HG03575 (cell line): ENCODE measurements around the gene NCBP3.
"Not testable (repeated sequence)": the region's sequence is repeated elsewhere in the genome, so short reads cannot be mapped to it uniquely, and the experiment has no call there.

Source experiments
- ATAC-seq: cut with Tn5 transposase; IDR thresholded peaks from one replicate; pipeline ENCODE4 v1.9.1; 2021; ENCODE audit not compliant: unreplicated experiment, insufficient number of reproducible peaks, low FRiP score; ENCODE audit errors: extremely low read depth

NCBP3 gene

DNA sequence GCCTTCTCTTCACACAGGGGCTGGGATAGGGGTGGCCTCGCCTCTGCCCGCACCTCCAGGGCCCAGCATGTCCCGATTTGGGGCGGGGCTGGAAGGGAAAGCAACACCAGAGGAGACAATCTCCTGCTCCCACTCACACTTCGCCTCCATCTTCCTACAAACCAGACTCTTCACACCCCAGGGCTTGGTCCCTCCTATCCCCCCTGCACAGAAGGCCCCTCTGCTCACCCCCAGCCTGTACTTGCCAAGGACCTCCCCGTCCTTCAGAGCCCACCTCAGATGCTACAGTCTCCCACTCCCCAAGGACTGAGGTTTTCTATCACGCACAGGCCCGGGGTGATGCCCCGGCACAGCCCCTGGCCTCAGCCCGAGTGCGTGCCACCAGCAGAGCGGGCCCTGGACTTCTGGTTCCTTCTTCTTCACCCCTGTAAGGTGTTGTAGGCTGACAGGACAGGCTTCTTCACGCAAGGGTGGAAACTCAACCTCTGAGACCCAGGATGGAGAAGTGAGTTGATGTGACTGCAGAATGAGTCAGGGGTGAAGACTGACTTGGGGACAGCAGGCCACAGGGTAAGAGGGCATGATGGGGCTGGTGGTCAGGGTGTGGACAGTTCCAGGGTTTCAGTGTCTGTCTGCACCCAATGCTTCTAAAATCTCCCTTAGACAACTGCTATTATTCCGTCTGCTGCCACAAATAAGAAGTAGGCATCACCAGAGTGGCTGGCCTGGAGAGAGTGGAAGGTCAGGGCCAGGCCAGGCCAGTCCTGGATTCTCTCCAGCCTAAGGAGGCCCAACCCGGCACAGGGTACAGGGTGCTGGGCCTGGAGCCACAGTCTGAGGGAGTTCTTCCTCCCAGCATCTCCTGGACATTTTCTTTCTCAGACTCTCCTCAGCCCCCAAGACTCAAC, 47.5 kb downstream of the NCBP3 start:
- ATAC-seq = no peak

DNA sequence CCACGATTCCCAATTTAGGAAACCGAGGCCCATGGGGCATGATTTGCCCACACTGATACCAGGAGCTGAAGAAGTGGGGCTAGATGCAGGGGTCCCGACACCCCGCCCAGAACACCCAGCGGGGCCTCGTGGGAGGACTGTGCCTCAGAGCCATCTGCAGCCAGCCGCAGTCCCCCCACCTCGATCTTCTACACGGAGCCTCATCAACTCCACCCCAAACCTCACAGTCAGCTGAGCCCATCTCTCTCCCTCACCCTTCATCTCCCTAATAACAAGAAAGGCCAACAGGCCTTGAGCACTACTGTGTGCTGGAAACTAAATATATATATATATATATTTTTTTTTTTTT, 49.2 kb downstream of the NCBP3 start:
- ATAC-seq = no peak

DNA sequence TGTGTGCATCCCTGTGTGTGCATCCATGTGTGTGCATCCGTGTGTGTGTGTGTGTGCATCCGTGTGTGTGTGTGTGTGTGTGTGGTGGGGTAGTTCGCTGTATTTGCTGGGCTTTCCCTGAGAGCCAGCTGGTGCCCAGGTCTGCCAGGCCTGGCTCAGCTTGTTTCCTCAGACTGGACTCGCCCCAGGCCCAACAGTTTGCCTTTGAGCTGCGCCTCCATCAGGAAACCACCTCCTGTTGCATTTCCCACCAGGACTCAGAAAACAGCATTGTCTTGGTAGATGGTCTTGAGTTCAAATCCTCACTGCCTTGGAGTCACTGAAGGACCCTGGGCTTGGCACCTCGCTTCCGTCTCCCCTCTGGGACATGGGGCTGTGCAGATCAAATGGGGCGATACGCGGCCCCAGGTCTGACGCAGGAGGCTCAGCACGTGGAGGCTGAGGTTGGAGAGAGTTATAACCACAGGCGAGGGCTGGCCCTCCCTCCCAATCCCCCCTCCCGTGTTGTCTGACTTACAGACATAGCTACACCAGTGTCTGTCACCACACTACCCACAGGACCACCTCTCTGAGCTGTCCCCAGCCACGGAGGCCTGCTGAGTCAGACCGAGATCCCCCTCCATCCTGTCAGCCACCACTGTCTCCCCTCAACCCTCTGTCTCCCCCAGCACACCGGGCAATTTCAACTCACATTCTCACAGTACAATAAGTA, 49.8 kb downstream of the NCBP3 start:
- no peak for ATAC-seq

- no peak for ATAC-seq
Measured at GRCh38 chr17:3795390-3796102, 50.5 kb downstream of the NCBP3 start.

DNA sequence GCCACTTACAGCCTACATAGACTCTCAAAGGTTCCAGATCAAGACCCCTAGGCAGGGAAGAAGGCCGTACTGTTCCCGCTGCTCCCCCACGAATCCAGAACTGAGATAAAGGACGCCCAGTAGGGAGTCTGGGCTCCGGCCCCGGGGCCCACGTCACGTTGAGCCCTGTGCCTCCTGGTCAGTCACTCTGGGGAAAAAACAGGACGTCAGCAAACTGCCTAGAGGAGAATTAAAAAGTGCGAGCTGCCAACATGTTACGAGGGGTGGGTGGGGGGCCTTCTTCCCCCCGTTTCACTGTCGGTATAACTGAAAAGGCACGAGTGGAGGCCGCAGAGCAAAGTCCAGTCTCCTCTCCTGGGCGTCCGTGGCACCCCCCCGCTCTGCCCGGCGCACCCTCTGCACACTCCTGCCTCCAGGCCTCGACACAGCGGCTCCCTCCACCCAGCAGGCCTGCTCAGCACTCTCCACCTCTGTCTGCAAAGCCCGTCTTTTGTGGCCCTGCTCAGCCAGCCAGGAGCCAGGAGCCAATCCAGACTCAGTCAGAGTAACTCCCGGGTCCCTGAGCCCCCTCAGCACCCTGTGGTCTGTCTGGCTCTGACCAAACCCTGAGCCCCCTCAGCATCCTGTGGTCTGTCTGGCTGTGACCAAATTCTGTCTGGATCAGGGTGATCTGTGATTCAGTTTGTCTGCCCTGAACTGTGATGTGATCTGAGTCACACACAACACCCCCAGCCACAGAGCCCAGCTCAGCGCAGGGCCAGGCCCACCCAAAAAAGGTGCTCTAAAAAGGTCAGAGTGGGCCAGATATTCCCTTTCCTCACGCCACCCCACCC, 51.3 kb downstream of the NCBP3 start:
- ATAC-seq = no peak

DNA sequence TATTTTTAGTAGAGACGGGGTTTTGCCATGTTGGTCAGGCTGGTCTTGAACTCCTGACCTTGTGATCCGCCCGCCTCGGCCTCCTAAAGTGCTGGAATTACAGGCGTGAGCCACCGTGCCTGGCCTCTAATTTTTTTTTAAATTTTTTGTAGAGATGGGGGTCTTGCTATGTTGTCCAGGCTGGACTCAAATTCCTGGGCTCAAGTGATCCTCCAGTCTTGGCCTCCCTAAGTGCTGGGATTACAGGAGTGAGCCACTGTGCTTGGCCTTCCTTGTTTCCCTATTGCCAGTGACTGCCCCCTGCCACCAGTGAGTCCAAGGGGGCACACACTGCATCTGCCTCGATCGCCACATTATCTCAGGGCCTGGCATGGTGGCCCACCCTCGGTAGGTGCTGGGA, 51.9 kb downstream of the NCBP3 start:
- not testable (repeated sequence) for ATAC-seq

GRCh38 chr17:3793258-3793657, 52.8 kb downstream of the NCBP3 start:
- ATAC-seq = not testable (repeated sequence)

GRCh38 chr17:3792481-3792880, 53.6 kb downstream of the NCBP3 start:
- ATAC-seq = no peak

DNA sequence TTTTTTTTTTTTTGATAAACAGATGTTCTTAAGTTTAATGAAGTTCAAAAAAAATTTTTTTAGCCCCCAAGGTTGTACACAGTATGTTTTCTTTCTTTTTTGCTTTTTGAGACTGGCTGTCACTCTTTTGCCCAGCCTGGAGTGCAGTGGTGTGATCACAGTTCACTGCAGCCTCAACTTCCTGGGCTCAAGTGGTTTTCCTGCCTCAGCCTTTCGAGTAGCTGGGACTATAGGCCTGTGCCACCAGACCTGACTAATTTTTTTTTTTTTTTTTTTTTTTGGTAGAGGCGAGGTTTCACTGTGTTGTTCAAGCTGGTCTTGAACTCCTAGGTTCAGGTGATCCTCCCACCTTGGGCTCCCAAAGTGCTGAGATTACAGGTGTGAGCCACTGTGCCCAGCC, 57.8 kb downstream of the NCBP3 start:
- no peak for ATAC-seq

DNA sequence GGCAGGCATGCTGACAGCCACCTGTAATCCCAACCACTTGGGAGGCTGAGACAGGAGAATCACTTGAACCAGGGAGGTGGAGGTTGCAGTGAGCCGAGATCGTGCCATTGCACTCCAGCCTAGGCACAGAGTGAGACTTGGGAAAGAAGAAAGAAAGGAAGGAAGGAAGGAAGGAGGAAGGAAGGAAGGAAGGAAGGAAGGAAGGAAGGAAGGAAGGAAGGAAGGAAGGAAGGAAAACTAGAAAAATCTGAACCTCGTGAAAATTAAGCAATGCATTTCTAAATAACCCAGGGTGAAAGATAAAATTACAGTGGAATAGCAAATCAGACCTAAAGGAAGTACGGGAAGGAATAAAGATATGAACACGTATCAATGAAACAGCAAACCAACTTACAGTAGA, 60.7 kb downstream of the NCBP3 start:
- ATAC-seq = not testable (repeated sequence)

DNA sequence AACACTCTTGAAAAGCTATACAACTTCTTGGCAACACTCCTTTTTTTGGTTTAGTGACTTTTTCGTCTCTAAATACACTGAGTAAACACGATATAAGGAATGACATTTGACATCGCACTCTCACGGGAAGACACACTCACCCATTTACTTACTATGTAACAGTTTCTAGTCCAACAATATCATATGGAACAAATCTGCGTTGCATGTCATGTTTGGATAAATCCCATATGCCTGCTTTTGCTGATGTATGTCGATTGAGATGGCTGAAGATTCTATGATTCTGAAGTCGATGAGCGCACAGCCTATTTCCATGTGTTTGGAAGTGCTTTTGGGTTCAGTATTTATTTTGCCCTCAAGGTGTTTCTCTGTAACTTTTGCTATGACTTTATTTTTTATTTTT, 63.3 kb downstream of the NCBP3 start:
- ATAC-seq = no peak

DNA sequence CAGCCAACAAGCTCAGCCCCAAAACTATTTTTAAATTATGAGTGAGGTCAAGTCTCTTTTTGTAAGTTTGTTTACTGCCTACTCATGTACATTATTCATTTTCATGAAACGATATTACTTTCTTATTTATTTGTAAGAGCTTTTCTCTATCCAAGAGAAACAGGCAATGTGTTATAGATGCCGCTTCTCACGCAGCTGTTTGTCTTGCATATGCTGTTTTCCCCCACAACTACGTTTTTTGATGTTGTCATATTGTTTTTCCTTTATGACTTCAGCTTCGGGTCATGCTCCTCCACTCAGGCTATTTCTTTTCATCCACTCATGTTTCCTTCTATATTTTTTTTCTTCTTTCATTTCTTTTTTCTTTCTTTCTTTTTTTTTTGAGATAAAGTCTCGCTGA, 65.1 kb downstream of the NCBP3 start:
- no peak for ATAC-seq

DNA sequence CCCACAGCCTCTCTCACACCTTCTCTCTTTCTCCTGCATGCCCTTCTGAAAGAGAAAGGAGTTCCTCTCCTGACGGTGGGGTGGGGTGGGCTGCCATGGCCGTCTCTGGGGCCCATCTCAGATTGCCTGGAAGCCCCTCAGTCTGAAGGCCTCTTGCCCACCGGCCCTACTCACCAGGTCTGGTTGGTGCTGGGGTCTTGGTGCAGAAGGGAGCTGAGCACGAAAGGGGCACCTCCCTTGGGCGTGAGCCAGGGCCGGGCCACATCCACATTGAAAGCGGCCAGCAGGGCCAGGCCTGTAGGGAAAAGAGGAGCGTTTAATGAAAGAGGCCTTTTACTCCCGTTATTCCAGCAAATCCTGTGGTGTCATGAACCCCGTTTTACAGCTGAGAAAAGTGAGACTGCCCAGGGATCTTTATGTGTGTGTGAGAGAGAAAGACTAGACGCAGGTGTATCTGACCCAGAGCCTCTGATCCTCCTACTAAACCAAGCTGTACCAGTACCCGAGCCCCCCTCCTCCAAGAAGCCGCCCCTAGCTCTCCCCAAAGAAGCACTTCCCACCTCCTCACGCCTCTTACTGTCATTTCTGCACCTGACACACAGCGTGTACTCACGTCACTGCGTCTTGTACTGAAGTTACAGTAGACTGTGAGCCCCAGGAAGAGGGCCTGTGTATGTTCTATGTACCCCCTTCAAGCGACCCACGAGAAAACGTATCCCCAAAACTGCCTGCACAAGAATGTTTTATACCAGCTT, 68.5 kb downstream of the NCBP3 start:
- no peak for ATAC-seq

GRCh38 chr17:3773966-3774365, 72.1 kb downstream of the NCBP3 start:
- no peak for ATAC-seq

GRCh38 chr17:3773511-3773910, 72.5 kb downstream of the NCBP3 start:
- ATAC-seq = no peak

DNA sequence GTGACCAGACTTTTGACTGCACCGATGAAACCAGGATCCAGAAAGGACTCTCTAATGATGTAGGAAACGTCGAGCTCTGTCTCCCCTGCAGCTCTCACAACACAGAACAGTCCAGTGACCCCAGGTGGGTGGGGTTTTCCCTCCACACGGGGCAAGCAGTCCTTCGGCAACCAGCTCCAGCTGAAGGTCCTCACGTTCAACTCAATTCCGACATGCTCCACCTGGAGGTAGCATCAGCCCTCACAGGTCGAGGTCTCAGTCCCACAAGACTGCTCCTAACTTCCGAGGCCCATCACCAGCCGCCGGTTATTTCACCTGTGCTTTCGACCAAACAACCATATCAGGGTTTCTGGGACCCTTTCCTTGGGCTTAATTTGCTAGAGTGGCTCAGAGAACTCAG, 73.3 kb downstream of the NCBP3 start:
- ATAC-seq = no peak

- ATAC-seq = no peak
Measured at GRCh38 chr17:3771140-3771539, 74.9 kb downstream of the NCBP3 start.

DNA sequence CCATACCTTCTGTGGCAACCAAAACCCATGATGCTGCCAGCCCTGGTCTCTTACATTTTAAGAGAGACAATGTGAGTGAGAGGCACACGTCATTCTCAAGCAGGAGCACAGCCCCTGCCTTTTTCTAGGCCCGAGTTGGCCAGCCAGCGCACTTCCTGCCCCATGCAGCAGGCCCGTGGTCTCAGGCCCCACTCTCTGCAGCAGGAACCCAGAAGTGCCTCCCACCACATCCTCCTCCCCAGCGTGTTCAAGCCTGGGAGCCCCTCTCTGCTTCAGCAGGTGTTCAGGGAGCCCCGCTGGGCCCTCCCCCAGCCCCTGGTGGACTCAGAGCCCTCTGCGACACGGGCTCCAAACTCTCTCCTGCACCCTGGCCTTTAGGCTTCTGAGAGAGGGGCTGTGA, 75.6 kb downstream of the NCBP3 start:
- ATAC-seq = no peak
